HEK293T (cell line): Measurements from ENCODE around the gene FSD1.
A peak's percentile ranks its signal among the peaks of the same experiment; 100 is the strongest.
"Not testable (repeated sequence)": the region's sequence is repeated elsewhere in the genome, so short reads cannot be mapped to it uniquely, and the experiment has no call there.

ENCODE experiments used
- CTCF ChIA-PET: fragments of 350-600 bp; formaldehyde crosslinking; extraction: SDS; loops from one replicate; lab custom pipeline; 2021; ENCODE audit warnings: antibody characterized with exemption, inconsistent platforms; lab: Yijun Ruan, JAX
- POLR2A ChIA-PET: fragments of 350-600 bp; formaldehyde crosslinking; extraction: SDS; loops from one replicate; lab custom pipeline; 2020; ENCODE audit warnings: antibody characterized with exemption, inconsistent platforms; lab: Yijun Ruan, JAX
- DNase-seq: peaks from one replicate; pipeline ENCODE4 v3.0.0; 2012; ENCODE audit warnings: mixed read lengths; ENCODE audit errors: extremely low spot score
- ARNT ChIP-seq: fragments of 450-650 bp; IDR thresholded peaks from 2 replicates; pipeline ENCODE4 v1.6.1; 2017; ENCODE audit warnings: mild to moderate bottlenecking
- BHLHE40 ChIP-seq: fragments of 450-650 bp; IDR thresholded peaks from 2 replicates; pipeline ENCODE4 v1.6.1; 2016; ENCODE audit warnings: mild to moderate bottlenecking, moderate library complexity, borderline replicate concordance
- CTBP1 ChIP-seq: fragments of 450-650 bp; IDR thresholded peaks from 2 replicates; pipeline ENCODE4 v1.6.1; 2016; ENCODE audit warnings: borderline replicate concordance
- ELF4 ChIP-seq: fragments of 450-650 bp; IDR thresholded peaks from 2 replicates; pipeline ENCODE4 v1.6.1; 2017; ENCODE audit warnings: antibody characterized with exemption
- FOXA1 ChIP-seq: fragments of 450-650 bp; IDR thresholded peaks from 2 replicates; pipeline ENCODE4 v1.6.1; 2016; ENCODE audit warnings: mild to moderate bottlenecking
- FOXK2 ChIP-seq: fragments of 450-650 bp; IDR thresholded peaks from 2 replicates; pipeline ENCODE4 v1.6.1; 2016; ENCODE audit warnings: mild to moderate bottlenecking
- FOXM1 ChIP-seq: fragments of 450-650 bp; IDR thresholded peaks from 2 replicates; pipeline ENCODE4 v1.6.1; 2017; ENCODE audit warnings: mild to moderate bottlenecking, borderline replicate concordance
- HDGF ChIP-seq: fragments of 450-650 bp; IDR thresholded peaks from 2 replicates; pipeline ENCODE4 v1.6.1; 2017; ENCODE audit warnings: antibody characterized with exemption, borderline replicate concordance
- L3MBTL2 ChIP-seq: fragments of 450-650 bp; conservative IDR thresholded peaks from 2 replicates; pipeline ENCODE4 v1.6.1; 2016; ENCODE audit warnings: mild to moderate bottlenecking
- LEF1 ChIP-seq: fragments of 450-650 bp; IDR thresholded peaks from 2 replicates; pipeline ENCODE4 v1.6.1; 2017; ENCODE audit warnings: mild to moderate bottlenecking, borderline replicate concordance
- NFRKB ChIP-seq: fragments of 450-650 bp; IDR thresholded peaks from 2 replicates; pipeline ENCODE4 v1.6.1; 2016; ENCODE audit warnings: mild to moderate bottlenecking, moderate library complexity
- SP1 ChIP-seq: fragments of 450-650 bp; IDR thresholded peaks from 2 replicates; pipeline ENCODE4 v1.6.1; 2017
- SUZ12 ChIP-seq: fragments of 450-650 bp; IDR thresholded peaks from 2 replicates; pipeline ENCODE4 v1.6.1; 2016; ENCODE audit warnings: mild to moderate bottlenecking
- TARDBP ChIP-seq: fragments of 450-650 bp; IDR thresholded peaks from 2 replicates; pipeline ENCODE4 v1.6.1; 2016
- ZNF384 ChIP-seq: fragments of 450-650 bp; IDR thresholded peaks from 2 replicates; pipeline ENCODE4 v1.6.1; 2016
- TF ChIP-seq, protein P1 (sequence below): fragments of 450-650 bp; IDR thresholded peaks from 2 replicates; pipeline ENCODE4 v1.6.1; 2016

Gene FSD1

DNA sequence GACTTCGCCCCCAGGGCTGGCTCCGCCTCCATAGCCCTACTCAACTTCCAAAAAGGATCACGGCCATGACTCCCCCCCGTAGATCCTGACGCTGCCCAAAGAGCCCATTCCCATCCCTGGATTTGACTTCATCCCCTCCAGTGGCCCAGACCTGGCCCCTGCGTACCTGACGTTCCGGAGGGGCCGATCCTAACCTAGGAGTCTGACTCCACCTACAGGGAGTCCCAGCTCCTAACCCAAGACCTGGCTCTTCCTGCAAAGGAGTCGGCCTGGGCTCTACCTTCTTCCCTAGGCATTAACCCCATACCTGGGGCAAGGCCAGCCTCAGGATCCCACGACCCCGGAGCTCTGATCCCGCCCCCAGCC is 23.5 kb downstream of the FSD1 start:
- no peak for TF ChIP-seq FOXA1
- TF ChIP-seq, protein P1, sequence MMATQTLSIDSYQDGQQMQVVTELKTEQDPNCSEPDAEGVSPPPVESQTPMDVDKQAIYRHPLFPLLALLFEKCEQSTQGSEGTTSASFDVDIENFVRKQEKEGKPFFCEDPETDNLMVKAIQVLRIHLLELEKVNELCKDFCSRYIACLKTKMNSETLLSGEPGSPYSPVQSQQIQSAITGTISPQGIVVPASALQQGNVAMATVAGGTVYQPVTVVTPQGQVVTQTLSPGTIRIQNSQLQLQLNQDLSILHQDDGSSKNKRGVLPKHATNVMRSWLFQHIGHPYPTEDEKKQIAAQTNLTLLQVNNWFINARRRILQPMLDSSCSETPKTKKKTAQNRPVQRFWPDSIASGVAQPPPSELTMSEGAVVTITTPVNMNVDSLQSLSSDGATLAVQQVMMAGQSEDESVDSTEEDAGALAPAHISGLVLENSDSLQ = no peak
- TF ChIP-seq NFRKB = no peak
- TF ChIP-seq ARNT = no peak
- no peak for TF ChIP-seq TARDBP
- no peak for TF ChIP-seq BHLHE40
- TF ChIP-seq SP1 = no peak
- TF ChIP-seq SUZ12 = no peak
- TF ChIP-seq FOXM1 = no peak
- TF ChIP-seq HDGF = no peak
- no peak for TF ChIP-seq L3MBTL2
- no peak for TF ChIP-seq ELF4
- ChIA-PET POLR2A (interaction anchor here (0.7 to 1.0 kb wide), 2 partner anchors 8 to 15 kb away, joined by 3 to 6 read pairs; partner anchors contain the start of gene MPND), CTCF (interaction anchor here (1.0 to 1.1 kb wide), 2 partner anchors 25 to 61 kb away, joined by 3 read pairs; no protein-coding TSS in a partner anchor)
- DNase-seq = no peak

DNA sequence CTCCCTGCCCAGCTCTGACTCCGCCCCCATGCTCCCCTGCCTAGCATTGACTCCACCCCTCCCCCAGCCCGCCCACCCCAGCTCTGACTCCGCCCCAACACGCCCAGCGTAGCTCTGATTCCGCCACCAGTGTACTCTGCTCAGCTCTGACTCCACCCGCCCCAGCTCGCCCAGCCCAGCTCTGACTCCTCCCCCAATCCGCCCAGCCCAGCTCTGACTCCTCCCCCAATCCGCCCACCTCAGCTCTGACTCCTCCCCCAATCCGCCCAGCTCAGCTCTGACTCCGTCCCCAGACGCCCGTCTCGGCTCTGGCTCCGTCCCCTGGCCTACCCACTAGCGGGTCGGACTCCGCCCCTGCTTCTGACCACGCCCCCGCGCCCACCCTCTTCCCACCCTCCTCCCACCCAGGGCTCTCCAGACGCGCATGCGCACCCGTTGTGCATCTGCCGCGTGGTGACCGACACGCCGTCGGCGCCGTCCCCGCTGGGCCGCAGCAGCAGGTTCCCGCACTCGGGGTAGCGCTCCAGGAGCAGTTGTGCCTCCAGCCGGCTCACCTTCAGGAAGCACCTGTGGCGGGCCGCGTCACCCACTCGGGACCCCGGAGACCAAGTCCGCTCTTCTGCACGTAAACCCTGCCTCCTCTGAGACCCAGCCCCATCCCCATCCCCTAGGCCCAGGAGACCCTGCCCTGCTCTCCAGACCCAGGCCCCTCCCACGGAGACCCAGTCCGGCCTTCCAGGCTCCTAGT is 24.0 kb downstream of the FSD1 start:
- CTCF ChIA-PET = interaction anchor here (1.0 to 1.1 kb wide), 2 partner anchors 24 to 61 kb away, joined by 3 read pairs; no protein-coding TSS in a partner anchor
- POLR2A ChIA-PET = interaction anchor here (0.7 to 1.0 kb wide), 2 partner anchors 9 to 14 kb away, joined by 3 to 6 read pairs; partner anchors contain the start of gene MPND

DNA sequence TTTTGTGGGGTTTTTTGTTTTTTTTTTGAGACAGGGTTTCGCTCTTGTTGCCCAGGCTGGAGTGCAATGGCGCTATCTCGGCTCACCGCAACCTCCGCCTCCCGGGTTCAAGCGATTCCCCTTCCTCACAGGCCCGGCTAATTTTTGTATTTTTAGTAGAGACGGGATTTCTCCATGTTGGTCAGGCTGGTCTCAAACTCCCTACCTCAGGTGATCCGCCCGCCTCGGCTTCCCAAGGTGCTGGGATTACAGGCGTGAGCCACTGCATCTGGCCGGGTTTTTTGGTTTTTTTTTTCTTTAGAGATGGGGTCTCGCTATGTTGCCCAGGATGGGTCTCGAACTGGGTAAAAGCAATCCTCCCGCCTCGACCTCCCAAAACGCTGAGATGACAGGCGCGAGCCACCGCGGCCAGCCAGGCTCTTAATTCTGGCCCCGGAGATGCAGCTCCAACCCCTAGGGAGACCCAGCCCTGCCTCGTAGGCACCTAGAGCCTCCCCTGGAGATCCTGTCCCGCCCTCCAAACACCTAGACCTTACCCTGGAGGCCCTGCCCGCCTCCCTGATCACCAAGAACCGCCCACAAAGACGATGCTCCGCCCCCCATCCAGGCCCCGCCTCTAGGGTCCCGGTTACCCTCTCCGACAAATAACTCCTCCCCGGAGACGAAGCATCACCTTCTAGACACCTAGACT is 24.7 kb downstream of the FSD1 start:
- CTCF ChIA-PET = not testable (repeated sequence)
- POLR2A ChIA-PET = interaction anchor here (2.8 kb wide), 1 partner anchor 14 kb away, joined by 12 read pairs; the partner anchor contains the start of gene MPND
- DNase-seq = peak; percentile 65

More for the DNA sequence above, 24.0 kb downstream of the FSD1 start:
- peak; percentile 92 for DNase-seq
- no peak for TF ChIP-seq SUZ12
- TF ChIP-seq FOXA1 = no peak
- TF ChIP-seq, protein P1 = peak; percentile 55
- no peak for TF ChIP-seq BHLHE40
- TF ChIP-seq ELF4 = no peak
- TF ChIP-seq L3MBTL2 = peak; percentile 93
- TF ChIP-seq ARNT = no peak
- peak; percentile 100 for TF ChIP-seq SP1
- no peak for TF ChIP-seq CTBP1
- TF ChIP-seq FOXK2 = no peak
- no peak for TF ChIP-seq NFRKB
- TF ChIP-seq LEF1 = no peak
- TF ChIP-seq FOXM1 = no peak
- TF ChIP-seq HDGF = no peak
- TF ChIP-seq ZNF384 = no peak
- TF ChIP-seq TARDBP = 0 out of 2 replicates have a peak, but pooled peaks have one; percentile 39

DNA sequence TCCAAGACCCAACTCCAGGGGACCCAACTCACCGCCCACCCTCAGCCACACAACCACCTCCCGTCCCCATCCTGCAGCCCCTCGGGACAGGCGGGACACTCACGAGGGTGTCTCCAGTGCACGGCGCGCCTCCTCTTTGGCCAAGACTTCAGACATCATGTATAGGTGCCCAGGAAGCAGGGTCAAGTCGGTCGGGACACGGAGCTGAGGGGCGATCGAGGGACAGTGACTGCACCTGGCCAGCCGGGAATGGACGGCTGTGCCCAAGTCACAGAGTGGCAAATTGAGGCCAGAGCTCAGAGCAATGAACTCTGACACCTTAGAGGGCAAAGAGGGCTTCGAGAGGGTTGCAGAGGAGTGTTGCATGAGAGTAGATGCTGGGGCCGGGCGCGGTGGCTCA is 25.5 kb downstream of the FSD1 start:
- ChIA-PET POLR2A (interaction anchor here (2.8 kb wide), 1 partner anchor 13 kb away, joined by 12 read pairs; the partner anchor contains the start of gene MPND), CTCF (interaction anchor here (0.7 kb wide), 1 partner anchor 52 kb away, joined by 3 read pairs; no protein-coding TSS in a partner anchor)
- DNase-seq = no peak
- no peak for TF ChIP-seq ELF4
- no peak for TF ChIP-seq LEF1
- TF ChIP-seq SP1 = no peak
- no peak for TF ChIP-seq TARDBP
- TF ChIP-seq ZNF384 = no peak
- TF ChIP-seq FOXM1 = no peak
- TF ChIP-seq CTBP1 = no peak
- TF ChIP-seq SUZ12 = no peak
- TF ChIP-seq FOXA1 = no peak
- TF ChIP-seq, protein P1 = no peak
- TF ChIP-seq NFRKB = no peak
- no peak for TF ChIP-seq L3MBTL2

DNA sequence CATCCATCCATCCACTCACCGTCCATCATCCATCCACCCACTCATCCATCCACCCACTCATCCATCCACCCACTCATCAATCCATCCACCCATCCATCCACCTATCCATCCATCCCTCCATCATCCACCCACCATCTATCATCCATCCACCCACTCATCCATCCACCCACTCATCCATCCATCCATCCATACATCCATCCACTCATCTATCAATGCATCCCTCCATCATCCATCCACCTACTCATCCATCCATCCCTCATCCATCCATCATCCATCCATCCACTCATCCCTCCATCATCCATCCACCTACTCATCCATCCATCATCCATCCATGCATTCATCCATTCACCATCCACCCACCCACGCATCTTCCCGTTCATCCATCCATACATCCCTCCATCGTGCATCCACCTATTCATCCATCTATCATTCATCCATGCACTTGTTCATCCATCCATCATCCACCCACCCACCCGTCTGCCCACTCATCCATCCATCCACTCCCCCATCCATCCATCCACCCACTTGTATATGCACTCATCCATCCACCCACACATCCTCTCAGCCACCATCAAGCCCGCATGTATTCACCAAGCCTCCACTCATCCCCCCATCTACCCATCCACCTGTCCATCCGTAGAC is 30.7 kb downstream of the FSD1 start:
- DNase-seq = no peak
- POLR2A ChIA-PET = no interaction called here
- CTCF ChIA-PET = no interaction called here
- TF ChIP-seq L3MBTL2 = no peak
- TF ChIP-seq ARNT = no peak
- TF ChIP-seq TARDBP = no peak
- TF ChIP-seq ELF4 = no peak
- TF ChIP-seq NFRKB = no peak
- TF ChIP-seq SP1 = no peak
- TF ChIP-seq FOXA1 = no peak
- no peak; the same call in 1 of the 2 replicates for TF ChIP-seq CTBP1
- TF ChIP-seq LEF1 = no peak
- TF ChIP-seq, protein P1 = no peak
- TF ChIP-seq FOXK2 = no peak
- TF ChIP-seq SUZ12 = no peak
- TF ChIP-seq HDGF = no peak
- TF ChIP-seq FOXM1 = no peak
- no peak for TF ChIP-seq BHLHE40
